ENCODE results near the gene HIGD2A. TPM values are rescaled to one million over a fixed set of nuclear protein-coding genes. Genes with fewer than 3 reads are reported as not detected.

HIGD2A gene
- total and polyA plus RNA-seq, 2 of the 13 experiments (the other 11 are each of a cell fraction or from before 2014, with no cell fraction given): 89.2 to 146 TPM

DNA sequence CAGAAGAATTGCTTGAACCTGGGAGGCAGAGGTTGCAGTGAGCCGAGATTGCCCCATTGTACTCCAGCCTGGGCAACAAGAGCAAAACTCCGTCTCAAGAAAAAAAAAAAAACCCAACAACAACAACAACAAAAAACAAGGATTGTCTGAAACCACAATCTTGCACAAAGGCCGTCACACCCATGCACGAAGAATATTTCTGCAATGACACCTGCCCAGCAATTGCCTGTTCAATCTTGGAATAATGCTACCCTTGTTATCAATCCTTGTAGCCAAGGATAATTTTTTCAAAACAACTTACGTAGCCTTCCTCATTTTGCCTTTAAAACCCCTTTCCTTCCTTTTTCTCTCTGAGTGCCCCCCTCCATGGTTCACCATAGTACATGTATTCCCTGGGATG lies 31.5 kb downstream of the HIGD2A start:
- POLR2A ChIA-PET: no interaction called here
- Histone ChIP-seq H3K9ac (ENCODE audit: insufficient read depth, low read depth, low read length) (no peak overlapping the region), H3K79me2 (ENCODE audit: insufficient read depth, low read length) (no peaks in the 10 kb centered on the region), H3K36me3 (replicated peaks in 1 of 2; ENCODE audit: control insufficient read depth in 1 of 2, insufficient read depth in 2 of 2, low read length in 2 of 2) (no peaks in the 10 kb centered on the region), H3K9me3 (ENCODE audit: low read length) (no peaks in the 10 kb centered on the region), H3K4me1 (ENCODE audit: insufficient read depth, low read length) (peaks cover 31% of the 10 kb centered on the region), H3K27me3 (ENCODE audit: control insufficient read depth in 1 of 2, insufficient read depth in 2 of 2, low read length in 2 of 2) (no peaks in the 10 kb centered on the region), H3K4me2 (ENCODE audit: low read depth, low read length) (no peak overlapping the region), H3K27ac (ENCODE audit: extremely low read length, insufficient read depth, low read length) (no peak overlapping the region), H3K4me3 (replicated peaks in 1 of 3; ENCODE audit: insufficient read depth in 1 of 3, low read depth in 2 of 3, low read length in 3 of 3) (no peak overlapping the region), H2AFZ (ENCODE audit: low read length) (no peak overlapping the region), H4K20me1 (ENCODE audit: insufficient read depth, low read length) (no peaks in the 10 kb centered on the region)
- DNase-seq (ENCODE audit: low spot score) (no peak), FAIRE-seq (no peak), ATAC-seq (no peak)
- CTCF ChIA-PET (ENCODE audit: low intra/inter-chr PET ratio, low total read pairs): no interaction called here
- in situ Hi-C loops (cut with HindIII; ENCODE audit: extremely low pct_ligation_motif_present, low pct_unique_long_range_greater_than_20kb): no loop called here
- whole genome bisulfite sequencing (ENCODE audit: low lambda C conversion rate): 76% methylated on average over 5 of the region's 5 CpGs
- intact Hi-C loops (cut with micrococcal nuclease; ENCODE audit: unreplicated experiment): no loop called here
- no TSS peak for BruUV-seq (replicated peaks)
- no peak for TF ChIP-seq PHB2 (IDR thresholded peaks at IDR 0.05; ENCODE audit: partially characterized antibody)
- TF ChIP-seq ZKSCAN1 (IDR thresholded peaks at IDR 0.05; ENCODE audit: low read length): no peak

DNA sequence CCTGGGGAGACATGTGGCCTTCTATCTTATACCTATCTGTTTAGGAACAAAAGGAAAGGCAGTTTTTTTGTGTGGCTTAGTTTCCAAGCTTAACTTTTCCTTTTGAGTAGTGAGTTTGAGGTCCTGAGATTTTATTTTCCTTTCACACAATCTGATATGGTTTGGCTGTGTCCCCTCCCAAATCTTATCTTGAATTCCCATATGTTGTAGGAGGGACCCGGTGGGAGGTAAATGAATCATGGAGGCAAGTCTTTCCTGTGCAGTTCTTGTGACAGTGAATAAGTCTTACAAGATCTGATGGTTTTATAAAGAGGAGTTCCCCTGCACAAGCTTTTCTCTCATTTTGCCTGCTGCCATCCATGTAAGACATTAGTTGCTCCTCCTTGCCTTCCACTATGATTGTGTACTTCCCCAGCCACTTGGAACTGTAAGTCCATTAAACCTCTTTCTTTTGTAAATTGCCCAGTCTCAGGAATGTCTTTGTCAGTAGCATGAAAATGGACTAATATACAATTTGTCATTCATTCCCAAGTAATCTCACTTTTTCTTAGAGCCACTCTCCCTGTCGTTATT lies 32.5 kb downstream of the HIGD2A start:
- intact Hi-C loops (cut with micrococcal nuclease; ENCODE audit: unreplicated experiment) (no loop called here), in situ Hi-C loops (cut with HindIII; ENCODE audit: extremely low pct_ligation_motif_present, low pct_unique_long_range_greater_than_20kb) (no loop called here)
- TF ChIP-seq ZNF44 (CRISPR knock-in tag; IDR thresholded peaks at IDR 0.05): no peak
- peak; percentile 85; the same call in 1 of the 2 replicates for TF ChIP-seq ZNF431 (CRISPR knock-in tag; IDR thresholded peaks at IDR 0.05; ENCODE audit: borderline replicate concordance, low read depth)
- Histone ChIP-seq H3K9me3 (ENCODE audit: low read length) (no peaks in the 10 kb centered on the region), H3K4me3 (replicated peaks in 1 of 3; ENCODE audit: insufficient read depth in 1 of 3, low read depth in 2 of 3, low read length in 3 of 3) (no peak overlapping the region), H3K27me3 (ENCODE audit: control insufficient read depth in 1 of 2, insufficient read depth in 2 of 2, low read length in 2 of 2) (no peaks in the 10 kb centered on the region), H3K4me1 (ENCODE audit: insufficient read depth, low read length) (peaks cover 23% of the 10 kb centered on the region), H3K9ac (ENCODE audit: insufficient read depth, low read depth, low read length) (no peak overlapping the region), H3K4me2 (ENCODE audit: low read depth, low read length) (no peak overlapping the region), H4K20me1 (ENCODE audit: insufficient read depth, low read length) (no peaks in the 10 kb centered on the region), H3K79me2 (ENCODE audit: insufficient read depth, low read length) (no peaks in the 10 kb centered on the region), H3K27ac (ENCODE audit: extremely low read length, insufficient read depth, low read length) (no peak overlapping the region), H3K36me3 (replicated peaks in 1 of 2; ENCODE audit: control insufficient read depth in 1 of 2, insufficient read depth in 2 of 2, low read length in 2 of 2) (no peaks in the 10 kb centered on the region), H2AFZ (ENCODE audit: low read length) (no peak overlapping the region)
- FAIRE-seq (no peak), DNase-seq (ENCODE audit: low spot score) (no peak), ATAC-seq (no peak)
- WGBS (ENCODE audit: low lambda C conversion rate): 33% methylated on average over 2 of the region's 2 CpGs
- ChIA-PET POLR2A (no interaction called here), CTCF (ENCODE audit: low intra/inter-chr PET ratio, low total read pairs) (no interaction called here)
- no TSS peak for BruUV-seq (replicated peaks)

Data from HepG2 (cell line).